ENCODE measurements around the gene KRTAP2-4. TPM values are rescaled to one million over a fixed set of nuclear protein-coding genes. Genes with fewer than 3 reads are reported as not detected.
"Not testable (repeated sequence)": the region's sequence is repeated elsewhere in the genome, so short reads cannot be mapped to it uniquely, and the experiment has no call there.

Gene KRTAP2-4
- total and polyA plus RNA-seq, 4 donors: not detected

DNA sequence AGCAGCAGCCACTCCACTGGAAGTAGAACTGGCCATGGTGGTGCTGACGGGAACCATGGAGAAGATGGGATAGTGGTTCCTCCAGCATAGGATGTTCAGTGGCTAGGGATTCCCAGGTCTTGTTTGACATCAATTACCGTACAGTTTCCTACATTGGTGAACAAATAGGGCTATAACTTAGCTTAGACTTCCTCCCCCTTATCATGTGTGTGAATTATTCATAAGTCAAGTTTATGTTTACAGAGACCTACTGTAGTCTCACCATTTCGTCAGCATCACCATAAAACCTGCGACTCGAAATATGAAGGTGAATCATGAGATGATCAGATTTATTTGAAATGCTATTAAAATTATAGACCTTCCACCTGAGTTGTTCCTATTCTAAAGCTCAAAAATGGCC is 6.9 kb downstream of the KRTAP2-4 start:
- H3K4me3 ChIP-seq (ENCODE audit: low read depth in 1 of 3, low read length in 3 of 3): no peak overlapping the region
- H3K36me3 ChIP-seq (ENCODE audit: control insufficient read depth in 4 of 4, insufficient read depth in 3 of 4, low read depth in 1 of 4, low read length in 3 of 4): no peaks in the 10 kb centered on the region
- no peak overlapping the region for H3K9ac ChIP-seq (ENCODE audit: low read depth in 1 of 2, low read length in 2 of 2)
- peaks cover 0 to 9% (median 0%) of the 10 kb centered on the region in 4 donors for H3K27me3 ChIP-seq (ENCODE audit: control insufficient read depth in 4 of 4, insufficient read depth in 4 of 4, low read length in 3 of 4)
- H3K9me3 ChIP-seq (ENCODE audit: control insufficient read depth in 4 of 4, low read length in 3 of 4): no peaks in the 10 kb centered on the region
- TF ChIP-seq, protein P1, sequence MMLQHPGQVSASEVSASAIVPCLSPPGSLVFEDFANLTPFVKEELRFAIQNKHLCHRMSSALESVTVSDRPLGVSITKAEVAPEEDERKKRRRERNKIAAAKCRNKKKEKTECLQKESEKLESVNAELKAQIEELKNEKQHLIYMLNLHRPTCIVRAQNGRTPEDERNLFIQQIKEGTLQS (IDR thresholded peaks at IDR 0.05): no peak
- TF ChIP-seq HNF4G (IDR thresholded peaks at IDR 0.05): no peak
- no peak for TF ChIP-seq NR2F2 (IDR thresholded peaks at IDR 0.05)
- no peak for TF ChIP-seq FOXA1 (IDR thresholded peaks at IDR 0.05)
- TF ChIP-seq SP1 (IDR thresholded peaks at IDR 0.05): no peak
- no peak for TF ChIP-seq REST (IDR thresholded peaks at IDR 0.05)
- TF ChIP-seq EGR1 (IDR thresholded peaks at IDR 0.05; ENCODE audit: low read depth in 2 of 2): no peak
- no peak for TF ChIP-seq FOXA2 (IDR thresholded peaks at IDR 0.05)
- no peak for TF ChIP-seq GABPA (IDR thresholded peaks at IDR 0.05 in 1 of 2, conservative IDR thresholded peaks at IDR 0.05 in 1 of 2)
- H3K27ac ChIP-seq (ENCODE audit: low read depth in 1 of 2, low read length in 2 of 2): no peak overlapping the region
- WGBS: 84% methylated on average over 5 of the region's 5 CpGs
- no peaks in the 10 kb centered on the region for H3K4me1 ChIP-seq (ENCODE audit: control insufficient read depth in 4 of 4, insufficient read depth in 4 of 4, low read length in 3 of 4)
- DNase-seq (ENCODE audit: low spot score): no peak

DNA sequence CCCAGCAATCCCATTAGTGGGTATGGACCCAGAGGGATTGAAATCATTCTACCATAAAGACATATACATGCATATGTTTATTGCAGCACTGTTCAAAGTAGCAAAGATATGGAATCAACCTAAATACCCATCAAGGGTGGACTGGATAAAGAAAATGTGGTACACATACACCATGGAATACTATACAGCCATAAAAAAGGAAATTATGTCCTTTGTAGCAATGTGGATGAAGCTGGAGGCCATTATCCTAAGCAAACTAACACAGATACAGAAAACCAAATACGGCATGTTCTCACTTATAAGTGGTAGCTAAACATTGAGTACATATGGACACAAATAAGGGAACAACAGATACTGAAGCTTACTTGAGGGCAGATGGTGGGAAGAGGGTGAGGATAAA is 8.1 kb downstream of the KRTAP2-4 start:
- no peak overlapping the region for H3K27ac ChIP-seq (ENCODE audit: low read depth in 1 of 2, low read length in 2 of 2)
- no peak overlapping the region for H3K4me3 ChIP-seq (ENCODE audit: low read depth in 1 of 3, low read length in 3 of 3)
- no peak for DNase-seq (ENCODE audit: low spot score)
- H3K27me3 ChIP-seq (ENCODE audit: control insufficient read depth in 4 of 4, insufficient read depth in 4 of 4, low read length in 3 of 4): peaks cover 0 to 9% (median 0%) of the 10 kb centered on the region in 4 donors
- no peak overlapping the region for H3K9ac ChIP-seq (ENCODE audit: low read depth in 1 of 2, low read length in 2 of 2)
- no peaks in the 10 kb centered on the region for H3K9me3 ChIP-seq (ENCODE audit: control insufficient read depth in 4 of 4, low read length in 3 of 4)
- no peaks in the 10 kb centered on the region for H3K36me3 ChIP-seq (ENCODE audit: control insufficient read depth in 4 of 4, insufficient read depth in 3 of 4, low read depth in 1 of 4, low read length in 3 of 4)
- H3K4me1 ChIP-seq (ENCODE audit: control insufficient read depth in 4 of 4, insufficient read depth in 4 of 4, low read length in 3 of 4): no peaks in the 10 kb centered on the region
- no peak for TF ChIP-seq TAF1 (conservative IDR thresholded peaks at IDR 0.05)
- TF ChIP-seq RAD21 (IDR thresholded peaks at IDR 0.05): no peak
- no peak for TF ChIP-seq HNF4G (IDR thresholded peaks at IDR 0.05)
- 88% methylated on average over 1 of the region's 1 CpG for WGBS

GRCh38 chr17:41055130-41055529 is 10.5 kb downstream of the KRTAP2-4 start, which contains the start of gene KRTAP2-2:
TSS of gene KRTAP2-2 (minus strand) at chr17:41055230. CDS start at chr17:41055211, 19 bp downstream.
- not testable (repeated sequence) for DNase-seq (ENCODE audit: low spot score); H3K4me3 ChIP-seq (ENCODE audit: low read depth in 1 of 3, low read length in 3 of 3); H3K27ac ChIP-seq (ENCODE audit: low read depth in 1 of 2, low read length in 2 of 2); H3K9ac ChIP-seq (ENCODE audit: low read depth in 1 of 2, low read length in 2 of 2); H3K27me3 ChIP-seq (ENCODE audit: control insufficient read depth in 4 of 4, insufficient read depth in 4 of 4, low read length in 3 of 4); H3K36me3 ChIP-seq (ENCODE audit: control insufficient read depth in 4 of 4, insufficient read depth in 3 of 4, low read depth in 1 of 4, low read length in 3 of 4); H3K4me1 ChIP-seq (ENCODE audit: control insufficient read depth in 4 of 4, insufficient read depth in 4 of 4, low read length in 3 of 4); H3K9me3 ChIP-seq (ENCODE audit: control insufficient read depth in 4 of 4, low read length in 3 of 4)
- 27% methylated on average over 1 of the region's 6 CpGs for WGBS

DNA sequence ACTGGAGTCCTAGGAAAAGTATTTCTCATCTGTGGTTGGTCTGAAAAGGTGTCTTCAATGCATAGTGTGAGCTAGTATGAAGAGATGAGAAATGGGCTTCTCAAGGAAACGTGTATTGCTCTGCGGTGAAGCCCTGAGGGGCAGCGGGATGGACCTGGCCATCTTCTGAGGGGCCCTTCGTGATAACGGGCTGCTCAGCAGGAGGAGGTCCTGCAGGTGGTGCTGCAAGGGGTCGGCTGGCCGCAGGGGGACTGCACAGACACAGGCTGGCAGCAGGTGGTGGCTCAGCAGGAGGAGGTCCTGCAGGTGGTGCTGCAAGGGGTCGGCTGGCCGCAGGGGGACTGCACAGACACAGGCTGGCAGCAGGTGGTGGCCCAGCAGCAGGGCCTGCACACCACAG is 11.1 kb downstream of the KRTAP2-4 start:
- H3K9me3 ChIP-seq (ENCODE audit: control insufficient read depth in 4 of 4, low read length in 3 of 4); H3K27ac ChIP-seq (ENCODE audit: low read depth in 1 of 2, low read length in 2 of 2); H3K27me3 ChIP-seq (ENCODE audit: control insufficient read depth in 4 of 4, insufficient read depth in 4 of 4, low read length in 3 of 4); H3K4me3 ChIP-seq (ENCODE audit: low read depth in 1 of 3, low read length in 3 of 3); H3K9ac ChIP-seq (ENCODE audit: low read depth in 1 of 2, low read length in 2 of 2); H3K4me1 ChIP-seq (ENCODE audit: control insufficient read depth in 4 of 4, insufficient read depth in 4 of 4, low read length in 3 of 4); H3K36me3 ChIP-seq (ENCODE audit: control insufficient read depth in 4 of 4, insufficient read depth in 3 of 4, low read depth in 1 of 4, low read length in 3 of 4); DNase-seq (ENCODE audit: low spot score): not testable (repeated sequence)
- WGBS: 60% methylated on average over 9 of the region's 9 CpGs
